Activated CD4-positive, alpha-beta memory T cell treated with anti-CD3 and anti-CD28 coated beads, Interleukin-2, amount 10 ng/mL, durations not matched to agents 7 days and 5 days (primary cell): Measurements from ENCODE around the gene DRAXIN. TPM values are rescaled to one million over a fixed set of nuclear protein-coding genes. Genes with fewer than 3 reads are reported as not detected.

Source experiments
- total RNA-seq, 2 experiments: library from RNA; stranded (reverse); gene quantifications; one replicate each; pipeline ENCODE4 v1.2.3, GENCODE V29; 2021

The DRAXIN gene
- total RNA-seq, 2 experiments from 2014 or later: 0.60 TPM

Other genes starting within 250 kb of the DRAXIN start
- gene DISP3, start 212.6 kb upstream of the DRAXIN start, total RNA-seq: under 1 TPM; 0.18 to 0.38 TPM
- gene FBXO2, start 37.3 kb upstream of the DRAXIN start, total RNA-seq: 1 to 10 TPM; 1.4 to 1.8 TPM
- 10 to 100 TPM; 30.4 to 32.4 TPM for gene FBXO44, start 36.8 kb upstream of the DRAXIN start, total RNA-seq
- gene FBXO6, start 27.5 kb upstream of the DRAXIN start, total RNA-seq: 10 to 100 TPM; 37.1 to 37.7 TPM
- 10 to 100 TPM; 59.2 to 63.1 TPM for gene MAD2L2, start 10.6 kb upstream of the DRAXIN start, total RNA-seq
- gene AGTRAP, start 44.4 kb downstream of the DRAXIN start, total RNA-seq: 10 to 100 TPM; 52.7 to 57.3 TPM
- gene C1orf167, start 70.5 kb downstream of the DRAXIN start, total RNA-seq: under 1 TPM in 1 of 2 experiments, not detected in 1; 0.25 TPM
- gene MTHFR, start 114.3 kb downstream of the DRAXIN start, total RNA-seq: 10 to 100 TPM; 29.4 to 32.2 TPM
- gene CLCN6, start 114.5 kb downstream of the DRAXIN start, total RNA-seq: 10 to 100 TPM; 18.8 to 19.5 TPM
- gene NPPA, start 156.1 kb downstream of the DRAXIN start, total RNA-seq: not detected
- not detected for gene NPPB, start 167.2 kb downstream of the DRAXIN start, total RNA-seq
- 10 to 100 TPM; 41.5 to 41.9 TPM for gene KIAA2013, start 234.7 kb downstream of the DRAXIN start, total RNA-seq
- 10 to 100 TPM; 15.7 to 16.5 TPM for gene PLOD1, start 243.0 kb downstream of the DRAXIN start, total RNA-seq